Natural killer cell (primary cell): ENCODE results near the gene CACNA2D4. TPM values are rescaled to one million over a fixed set of nuclear protein-coding genes. Genes with fewer than 3 reads are reported as not detected.

Experiments
- ATAC-seq, 3 donors: fragments of 150-1000 bp in 2 of 3; fragments of 200-7000 bp in 1 of 3; cut with Tn5 transposase; 1 replicate in 1 of 3; 2 replicates in 2 of 3; pipeline ENCODE4 v1.10.0; 2021; ENCODE audit warnings: mild to moderate bottlenecking in 2 of 3, moderate library complexity in 2 of 3
- DNase-seq, 2 donors: peaks; one replicate each; pipeline versions ENCODE4 v3.0.0 to v3.0.0-alpha.2; 2013 to 2021; ENCODE audit warnings: mixed read lengths in 1 of 2
- H3K27ac ChIP-seq: one replicate; pipeline ENCODE4 v1.5.1; 2013; ENCODE audit warnings: mild to moderate bottlenecking, low read length
- H3K27me3 ChIP-seq: one replicate; pipeline ENCODE4 v1.6.1; 2013; ENCODE audit warnings: low read length; ENCODE audit not compliant: control insufficient read depth, insufficient read depth
- H3K36me3 ChIP-seq: one replicate; pipeline ENCODE4 v1.6.1; 2013; ENCODE audit warnings: low read length; ENCODE audit not compliant: control insufficient read depth, insufficient read depth
- H3K4me1 ChIP-seq: one replicate; pipeline ENCODE4 v1.6.1; 2013; ENCODE audit warnings: low read length; ENCODE audit not compliant: control insufficient read depth, insufficient read depth
- H3K4me3 ChIP-seq: one replicate; pipeline ENCODE4 v1.5.1; 2013; ENCODE audit warnings: low read length
- H3K9me3 ChIP-seq: one replicate; pipeline ENCODE4 v1.6.1; 2013; ENCODE audit warnings: low read length; ENCODE audit not compliant: control insufficient read depth, insufficient read depth
- H3K27ac Mint-ChIP-seq, 2 donors: one replicate each; pipeline ENCODE4 v1.8.0; 2022; ENCODE audit warnings: mild to moderate bottlenecking in 2 of 2, mixed read lengths in 2 of 2, moderate library complexity in 1 of 2
- H3K27me3 Mint-ChIP-seq, 2 donors: one replicate each; pipeline ENCODE4 v1.8.0; 2022; ENCODE audit warnings: low read depth in 2 of 2, mixed read lengths in 2 of 2
- H3K36me3 Mint-ChIP-seq: one replicate; pipeline ENCODE4 v1.8.0; 2022; ENCODE audit warnings: mixed read lengths
- H3K4me1 Mint-ChIP-seq, 2 donors: one replicate each; pipeline ENCODE4 v1.8.0; 2022; ENCODE audit warnings: mixed read lengths in 2 of 2
- H3K4me3 Mint-ChIP-seq: one replicate; pipeline ENCODE4 v1.8.0; 2022; ENCODE audit warnings: mild to moderate bottlenecking, moderate library complexity, mixed read lengths
- H3K9me3 Mint-ChIP-seq, 2 donors: one replicate each; pipeline ENCODE4 v1.8.0; 2022; ENCODE audit warnings: mixed read lengths in 2 of 2
- WGBS: methylation state at CpG from one replicate; pipeline ENCODE4 v1.1.7; 2013; ENCODE audit warnings: missing lambda C conversion rate; ENCODE audit not compliant: insufficient coverage; 5-methylcytosine and 5-hydroxymethylcytosine counted together
- intact Hi-C: fragments of 100-400 bp; cut with micrococcal nuclease; formaldehyde crosslinking; loops from one replicate; pipeline ENCODE4 v1.14.2; 2022
- total RNA-seq, 4 donors: library from RNA; stranded (reverse); fragments of 120-200 nt in 1 of 4; gene quantifications; one replicate each; pipeline versions ENCODE4 v1.2.3 to v1.2.4, GENCODE V29; 2013 to 2022
- TF ChIP-seq, protein P1 (sequence below): fragments of 200-600 bp; IDR thresholded peaks from one replicate; pipeline ENCODE4 v1.8.0; 2022; ENCODE audit warnings: antibody characterized with exemption

The CACNA2D4 gene
- total RNA-seq, 3 donors from 2014 or later (not counting 1 experiment from before 2014, with no cell fraction given): 26.5 to 49.6 (median 34.9) TPM

DNA sequence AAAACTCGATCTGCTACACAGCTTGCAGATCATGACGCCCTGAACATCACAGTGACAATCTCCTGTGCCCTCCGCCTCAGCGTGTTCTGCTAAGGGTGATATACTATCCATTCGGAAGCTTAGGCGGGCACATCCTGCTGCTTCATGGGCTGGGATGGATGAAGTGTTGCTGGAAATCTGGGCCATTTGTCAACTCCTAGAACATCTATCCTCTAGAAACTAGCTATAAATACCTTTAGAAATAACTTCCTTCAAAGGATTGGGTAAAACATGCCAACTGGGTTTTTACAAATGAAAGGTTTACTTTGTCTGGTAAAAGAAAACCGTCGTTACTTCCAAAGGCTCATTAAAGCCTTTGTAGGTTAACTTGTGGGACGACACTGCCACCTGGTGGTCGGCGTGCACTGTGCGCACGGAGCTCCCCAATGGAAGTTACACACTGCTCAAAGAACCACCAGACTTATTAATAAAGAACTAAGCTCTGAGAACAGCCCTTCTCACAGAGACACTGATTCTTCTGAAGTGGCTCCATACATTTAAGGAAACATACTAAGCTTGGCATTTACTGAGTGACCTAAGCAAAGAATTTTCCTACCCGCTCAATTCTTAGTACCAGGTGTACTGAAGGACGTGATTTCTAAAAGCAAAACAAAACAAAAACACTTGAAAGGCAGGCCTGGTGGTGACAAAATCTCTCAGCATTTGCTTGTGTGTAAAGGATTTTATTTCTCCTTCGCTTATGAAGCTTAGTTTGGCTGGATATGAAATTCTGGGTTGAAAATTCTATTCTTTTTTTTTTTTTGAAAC lies 21.6 kb upstream of the CACNA2D4 start:
- Mint-ChIP-seq H3K9me3 (no peaks in the 10 kb centered on the region), H3K27me3 (peaks cover 0 to 2% of the 10 kb centered on the region in 2 donors), H3K4me3 (no peak overlapping the region), H3K4me1 (peaks cover 5% of the 10 kb centered on the region in 2 donors), H3K27ac (no peak overlapping the region), H3K36me3 (no peaks in the 10 kb centered on the region)
- intact Hi-C loops: loop anchor here (1.0 kb wide), 4 partner anchors 144 to 306 kb away; no protein-coding TSS in a partner anchor
- 41% methylated on average over 14 of the region's 16 CpGs for WGBS
- ATAC-seq (peak; percentile 95 to 100 (median 99)), DNase-seq (peak; percentile 85 to 94)
- Histone ChIP-seq H3K4me3 (no peak overlapping the region), H3K9me3 (no peaks in the 10 kb centered on the region), H3K36me3 (peaks cover 12% of the 10 kb centered on the region), H3K4me1 (peaks cover 5% of the 10 kb centered on the region), H3K27me3 (no peaks in the 10 kb centered on the region), H3K27ac (no peak overlapping the region)
- TF ChIP-seq, protein P1, sequence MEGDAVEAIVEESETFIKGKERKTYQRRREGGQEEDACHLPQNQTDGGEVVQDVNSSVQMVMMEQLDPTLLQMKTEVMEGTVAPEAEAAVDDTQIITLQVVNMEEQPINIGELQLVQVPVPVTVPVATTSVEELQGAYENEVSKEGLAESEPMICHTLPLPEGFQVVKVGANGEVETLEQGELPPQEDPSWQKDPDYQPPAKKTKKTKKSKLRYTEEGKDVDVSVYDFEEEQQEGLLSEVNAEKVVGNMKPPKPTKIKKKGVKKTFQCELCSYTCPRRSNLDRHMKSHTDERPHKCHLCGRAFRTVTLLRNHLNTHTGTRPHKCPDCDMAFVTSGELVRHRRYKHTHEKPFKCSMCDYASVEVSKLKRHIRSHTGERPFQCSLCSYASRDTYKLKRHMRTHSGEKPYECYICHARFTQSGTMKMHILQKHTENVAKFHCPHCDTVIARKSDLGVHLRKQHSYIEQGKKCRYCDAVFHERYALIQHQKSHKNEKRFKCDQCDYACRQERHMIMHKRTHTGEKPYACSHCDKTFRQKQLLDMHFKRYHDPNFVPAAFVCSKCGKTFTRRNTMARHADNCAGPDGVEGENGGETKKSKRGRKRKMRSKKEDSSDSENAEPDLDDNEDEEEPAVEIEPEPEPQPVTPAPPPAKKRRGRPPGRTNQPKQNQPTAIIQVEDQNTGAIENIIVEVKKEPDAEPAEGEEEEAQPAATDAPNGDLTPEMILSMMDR: peak; percentile 95

DNA sequence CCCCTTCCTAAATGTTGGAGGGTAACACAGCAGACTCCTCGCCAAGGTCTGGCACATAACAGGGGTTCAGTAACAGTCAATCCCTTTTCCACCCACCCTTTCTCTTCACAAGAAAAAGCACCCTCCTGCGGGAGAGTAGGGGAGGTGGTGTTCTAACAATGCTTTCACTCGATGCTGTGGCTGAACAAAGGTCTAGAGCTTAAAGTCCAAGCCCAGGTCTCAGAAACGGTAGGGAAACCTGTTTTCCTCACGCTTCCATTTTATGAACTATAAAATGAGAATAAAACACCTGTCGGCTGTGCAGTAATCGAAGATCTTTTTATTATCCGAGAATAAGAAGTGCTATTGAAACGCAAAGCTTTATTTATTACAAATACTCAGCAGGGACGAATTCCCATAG lies 20.9 kb upstream of the CACNA2D4 start:
- Histone ChIP-seq H3K27ac (no peak overlapping the region), H3K9me3 (no peaks in the 10 kb centered on the region), H3K4me3 (no peak overlapping the region), H3K4me1 (peaks cover 5% of the 10 kb centered on the region), H3K27me3 (no peaks in the 10 kb centered on the region), H3K36me3 (peaks cover 12% of the 10 kb centered on the region)
- TF ChIP-seq, protein P1: no peak
- Mint-ChIP-seq H3K27me3 (peaks cover 0 to 2% of the 10 kb centered on the region in 2 donors), H3K4me1 (peaks cover 5% of the 10 kb centered on the region in 2 donors), H3K27ac (no peak overlapping the region), H3K36me3 (no peaks in the 10 kb centered on the region), H3K4me3 (no peak overlapping the region), H3K9me3 (no peaks in the 10 kb centered on the region)
- intact Hi-C loops: no loop called here
- no peak for DNase-seq
- 95% methylated on average over 10 of the region's 10 CpGs for WGBS
- no peak for ATAC-seq

DNA sequence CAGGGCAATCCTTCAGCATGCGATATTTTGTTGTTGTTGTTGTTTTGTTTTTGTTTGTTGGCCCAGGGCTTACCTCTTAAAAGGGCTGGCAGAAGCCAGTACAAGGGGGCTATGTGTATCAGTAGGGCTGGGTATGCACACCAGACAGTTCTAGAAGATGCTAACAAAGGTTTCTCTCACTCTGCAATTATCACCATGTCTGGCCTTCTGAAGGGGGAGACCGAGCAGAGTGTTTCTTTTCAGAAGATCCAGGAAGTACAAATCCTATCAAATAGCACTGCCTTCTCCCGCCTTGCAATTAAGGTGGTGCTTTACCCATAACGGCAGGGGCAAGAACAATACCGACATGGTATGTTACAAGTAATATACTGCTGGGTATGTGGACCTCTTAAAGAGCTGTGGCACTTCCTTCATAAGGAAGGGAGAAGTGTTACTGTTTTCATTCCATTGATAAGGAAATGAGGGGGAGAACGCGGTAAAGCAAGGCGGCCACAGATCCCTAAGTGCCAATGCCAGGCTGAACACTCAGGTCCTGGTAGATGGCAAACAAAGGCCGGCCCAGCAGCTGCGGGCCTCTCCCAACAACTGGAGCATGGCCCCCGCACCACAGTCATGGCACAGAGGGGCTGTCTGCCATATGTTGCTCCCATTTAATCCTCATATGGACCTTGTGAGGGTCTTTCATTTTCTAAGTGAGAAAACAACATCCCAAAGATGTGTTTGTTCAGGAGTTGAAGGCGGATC lies 19.2 kb upstream of the CACNA2D4 start:
- Mint-ChIP-seq H3K36me3 (no peaks in the 10 kb centered on the region), H3K4me3 (no peak overlapping the region), H3K27ac (no peak overlapping the region), H3K9me3 (no peaks in the 10 kb centered on the region), H3K4me1 (peaks cover 5% of the 10 kb centered on the region in 2 donors), H3K27me3 (peaks cover 0 to 2% of the 10 kb centered on the region in 2 donors)
- 97% methylated on average over 12 of the region's 12 CpGs for WGBS
- Histone ChIP-seq H3K36me3 (peaks cover 12% of the 10 kb centered on the region), H3K4me3 (no peak overlapping the region), H3K27ac (no peak overlapping the region), H3K27me3 (no peaks in the 10 kb centered on the region), H3K9me3 (no peaks in the 10 kb centered on the region), H3K4me1 (peaks cover 9% of the 10 kb centered on the region)
- intact Hi-C loops: no loop called here
- no peak for DNase-seq
- no peak for ATAC-seq
- TF ChIP-seq, protein P1: no peak
